GM10266 (cell line): Measurements from ENCODE around the gene RLF.
A peak's percentile ranks its signal among the peaks of the same experiment; 100 is the strongest.
"Not testable (repeated sequence)": the region's sequence is repeated elsewhere in the genome, so short reads cannot be mapped to it uniquely, and the experiment has no call there.

Experiments used
- DNase-seq: peaks from one replicate; pipeline ENCODE4 v3.0.0; 2012; ENCODE audit errors: extremely low spot score
- TF ChIP-seq, protein P1 (sequence below): IDR thresholded peaks from 2 replicates; pipeline ENCODE4 v1.5.1; 2012; ENCODE audit warnings: mild to moderate bottlenecking, low read depth; ENCODE audit not compliant: control insufficient read depth, insufficient read depth; ENCODE audit errors: missing control alignments

Gene RLF

DNA sequence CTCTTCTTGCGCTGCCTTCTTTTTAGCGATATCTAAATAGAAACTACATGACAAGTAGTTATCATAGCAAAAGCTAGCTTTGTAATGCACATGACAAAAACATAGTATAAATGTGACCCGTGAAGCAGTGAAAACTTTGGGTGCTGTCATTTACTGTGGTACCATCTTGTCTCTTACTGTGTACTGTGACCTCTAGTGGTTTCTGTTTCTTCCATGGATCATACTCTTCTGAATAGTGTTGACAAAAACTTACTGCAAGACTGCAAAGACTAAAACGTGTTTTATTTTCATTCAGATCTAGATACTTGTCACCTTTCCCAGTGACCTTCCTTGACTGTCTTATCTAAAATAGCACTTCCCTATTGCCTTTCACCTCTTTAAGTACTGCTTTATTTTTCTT, 6.1 kb downstream of the RLF start:
- TF ChIP-seq, protein P1, sequence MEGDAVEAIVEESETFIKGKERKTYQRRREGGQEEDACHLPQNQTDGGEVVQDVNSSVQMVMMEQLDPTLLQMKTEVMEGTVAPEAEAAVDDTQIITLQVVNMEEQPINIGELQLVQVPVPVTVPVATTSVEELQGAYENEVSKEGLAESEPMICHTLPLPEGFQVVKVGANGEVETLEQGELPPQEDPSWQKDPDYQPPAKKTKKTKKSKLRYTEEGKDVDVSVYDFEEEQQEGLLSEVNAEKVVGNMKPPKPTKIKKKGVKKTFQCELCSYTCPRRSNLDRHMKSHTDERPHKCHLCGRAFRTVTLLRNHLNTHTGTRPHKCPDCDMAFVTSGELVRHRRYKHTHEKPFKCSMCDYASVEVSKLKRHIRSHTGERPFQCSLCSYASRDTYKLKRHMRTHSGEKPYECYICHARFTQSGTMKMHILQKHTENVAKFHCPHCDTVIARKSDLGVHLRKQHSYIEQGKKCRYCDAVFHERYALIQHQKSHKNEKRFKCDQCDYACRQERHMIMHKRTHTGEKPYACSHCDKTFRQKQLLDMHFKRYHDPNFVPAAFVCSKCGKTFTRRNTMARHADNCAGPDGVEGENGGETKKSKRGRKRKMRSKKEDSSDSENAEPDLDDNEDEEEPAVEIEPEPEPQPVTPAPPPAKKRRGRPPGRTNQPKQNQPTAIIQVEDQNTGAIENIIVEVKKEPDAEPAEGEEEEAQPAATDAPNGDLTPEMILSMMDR = no peak
- DNase-seq = no peak

DNA sequence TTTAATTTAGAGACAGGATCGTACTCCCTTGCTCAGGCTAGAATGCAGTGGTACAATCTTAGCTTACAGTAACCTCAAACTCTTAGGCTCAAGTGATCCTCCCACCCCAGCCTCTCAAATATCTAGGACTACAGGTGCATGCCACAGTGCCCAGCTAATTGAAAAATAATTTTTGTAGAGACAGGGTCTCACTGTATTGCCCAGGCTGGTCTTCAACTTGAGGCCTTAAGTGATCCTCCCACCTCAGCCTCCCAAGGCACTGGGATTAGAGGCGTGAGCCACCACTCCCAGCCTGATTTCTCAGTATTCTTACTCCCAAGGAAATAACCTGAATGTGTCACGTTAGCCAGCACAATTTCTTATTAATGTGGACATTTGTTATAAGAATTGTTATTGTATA, 9.8 kb downstream of the RLF start:
- TF ChIP-seq, protein P1 = no peak
- no peak for DNase-seq

DNA sequence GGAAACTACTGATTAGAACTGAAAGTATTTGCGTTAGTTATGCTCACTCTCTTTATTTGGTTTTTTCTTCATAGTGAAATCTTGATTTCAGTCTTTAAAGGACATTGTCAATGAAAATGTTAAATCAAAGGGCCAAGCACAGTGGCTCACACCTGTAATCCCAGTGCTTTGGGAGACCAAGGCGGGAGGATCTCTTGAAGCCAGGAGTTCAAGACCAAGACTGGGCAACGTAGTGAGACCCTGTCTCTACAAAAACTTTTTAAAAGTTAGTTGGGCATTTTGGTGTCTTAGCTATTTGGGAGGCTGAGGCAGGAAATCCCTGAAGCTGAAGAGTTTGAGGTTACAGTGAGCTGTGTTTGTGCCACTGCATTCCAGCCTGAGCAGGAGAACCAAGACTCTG, 13.6 kb downstream of the RLF start:
- no peak for DNase-seq
- TF ChIP-seq, protein P1 = no peak

DNA sequence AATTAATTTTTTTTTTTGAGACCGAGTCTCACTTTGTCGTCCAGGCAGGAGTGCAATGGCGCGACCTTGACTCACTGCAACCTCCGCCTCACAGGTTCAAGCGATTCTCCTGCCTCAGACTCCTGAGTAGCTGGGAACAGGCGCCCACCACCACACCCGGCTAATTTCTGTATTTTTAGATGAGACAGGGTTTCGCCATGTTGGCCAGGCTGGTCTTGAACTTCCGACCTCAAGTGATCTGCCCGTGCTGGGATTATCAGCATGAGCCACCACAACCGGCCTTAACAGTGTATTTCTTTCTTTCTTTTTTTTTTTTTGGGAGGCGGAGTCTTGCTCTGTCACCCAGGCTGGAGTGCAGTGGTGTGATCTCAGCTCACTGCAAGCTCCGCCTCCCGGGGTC, 15.8 kb downstream of the RLF start:
- not testable (repeated sequence) for DNase-seq

DNA sequence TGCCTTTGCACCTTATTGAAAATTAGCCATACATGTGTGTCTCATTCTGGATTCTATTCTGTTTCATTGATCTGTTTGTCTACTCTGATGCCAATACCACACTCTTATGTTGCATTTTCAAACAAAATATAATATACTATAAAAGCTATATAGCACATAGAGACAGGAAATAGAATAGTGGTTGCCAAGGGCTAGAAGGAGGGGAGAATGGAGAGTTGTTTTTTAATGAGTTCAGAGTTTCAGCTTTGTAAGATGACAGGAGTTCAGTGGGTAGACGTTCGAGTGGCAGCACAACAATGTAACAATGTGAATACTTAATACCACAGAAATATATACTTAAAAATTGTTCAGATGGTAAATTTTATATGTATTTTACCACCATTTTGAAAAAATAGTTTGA, 17.0 kb downstream of the RLF start:
- TF ChIP-seq, protein P1 = no peak
- DNase-seq = no peak

DNA sequence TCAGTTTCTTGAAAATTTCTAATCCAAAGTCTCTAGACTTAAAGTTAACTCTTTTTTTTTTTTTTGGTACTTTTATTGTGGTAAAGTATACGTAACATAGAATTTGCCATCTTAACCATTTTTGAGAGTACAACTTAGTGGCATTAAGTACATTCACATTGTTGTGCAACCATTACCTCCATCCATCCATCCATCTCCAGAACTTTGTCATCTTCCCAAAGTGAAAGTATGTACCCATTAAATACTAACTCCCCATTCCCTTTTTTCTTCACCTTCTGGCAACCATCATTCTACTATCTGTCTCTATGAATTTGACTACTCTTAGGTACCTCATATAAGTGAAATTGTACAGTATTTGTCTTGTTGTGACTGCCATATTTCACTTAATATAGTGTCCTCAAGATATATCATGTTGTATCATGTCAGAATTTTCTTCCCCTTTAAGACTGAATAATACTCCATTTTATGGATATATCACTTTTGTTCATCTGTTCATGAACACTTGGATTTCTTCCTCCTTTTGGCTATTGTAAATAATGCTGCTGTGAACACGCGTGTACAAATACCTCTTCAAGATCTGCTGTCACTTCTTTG, 18.4 kb downstream of the RLF start:
- no peak for DNase-seq
- TF ChIP-seq, protein P1 = no peak

DNA sequence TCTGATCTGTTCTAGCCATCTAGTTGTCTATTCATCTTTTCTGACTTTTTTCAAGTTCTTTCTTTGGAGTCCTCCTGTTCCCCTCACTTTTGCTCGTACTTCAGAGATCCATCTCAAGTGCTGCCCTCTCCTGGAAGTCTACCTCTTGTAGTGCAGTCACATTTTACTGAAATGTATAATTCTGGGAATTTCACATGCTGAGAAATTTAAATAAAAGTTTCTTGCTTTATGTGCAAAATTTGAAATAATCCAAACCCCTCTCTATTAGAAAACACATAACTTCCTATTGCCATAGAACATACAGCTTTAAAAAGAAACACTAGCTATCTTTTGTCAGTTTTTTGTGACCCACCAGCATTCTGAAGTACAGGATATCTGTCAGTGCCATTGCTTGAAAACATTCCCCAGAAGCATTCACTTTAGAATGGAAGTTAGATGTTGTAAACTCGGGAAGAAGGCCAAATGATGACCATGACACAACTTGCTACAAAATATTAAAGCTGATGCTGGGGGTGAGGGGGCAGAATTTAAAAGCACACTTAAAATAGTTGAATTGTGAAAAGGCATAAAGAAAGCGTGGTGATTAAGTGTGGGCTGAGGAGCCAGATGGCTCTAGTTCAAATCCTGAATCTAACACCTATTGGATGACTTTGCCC, 22.0 kb downstream of the RLF start:
- no peak for DNase-seq
- TF ChIP-seq, protein P1 = peak; percentile 32
